Metanephros (tissue), 1 donor: ENCODE data around the gene CENPI. TPM values are rescaled to one million over a fixed set of nuclear protein-coding genes. Genes with fewer than 3 reads are reported as not detected.

ENCODE experiments used
- total RNA-seq: library from RNA; depleted of rRNA; stranded (reverse); fragments of >200 nt; gene quantifications from one replicate; pipeline ENCODE4 v1.2.3, GENCODE V29; 2014

The CENPI gene
- total RNA-seq, result 8.9 TPM

GRCh38 chrX:101097546-101098453, at the start of gene CENPI:
Gene CENPI, plus strand, starts transcription at chrX:101098204. Its CDS starts 2,867 bp downstream, at chrX:101101071.

GRCh38 chrX:101051549-101052302, 46.3 kb upstream of the CENPI start, which contains the start of gene TRMT2B:
Gene TRMT2B, minus strand, starts transcription at chrX:101052111. Its CDS starts 9,822 bp downstream, at chrX:101042289.

GRCh38 chrX:101078716-101079598, 19.0 kb upstream of the CENPI start, which contains the start of gene TMEM35A:
Gene TMEM35A, plus strand, starts transcription at chrX:101078879. Its CDS starts 124 bp downstream, at chrX:101079003.

Other genes with a start within 250 kb of the CENPI start
- not detected for gene NOX1, start 223.8 kb upstream of the CENPI start, total RNA-seq
- 0.58 TPM for gene XKRX, start 169.3 kb upstream of the CENPI start, total RNA-seq
- not detected for gene ARL13A, start 128.5 kb upstream of the CENPI start, total RNA-seq
- 15.8 TPM for gene TRMT2B, start 46.1 kb upstream of the CENPI start, total RNA-seq
- 4.0 TPM for gene TMEM35A, start 19.3 kb upstream of the CENPI start, total RNA-seq
- 2.9 TPM for gene DRP2, start 121.6 kb downstream of the CENPI start, total RNA-seq
- 0.18 TPM for gene TAF7L, start 193.1 kb downstream of the CENPI start, total RNA-seq